ENCODE results near the gene CLCA2.

Gene CLCA2, protein sequence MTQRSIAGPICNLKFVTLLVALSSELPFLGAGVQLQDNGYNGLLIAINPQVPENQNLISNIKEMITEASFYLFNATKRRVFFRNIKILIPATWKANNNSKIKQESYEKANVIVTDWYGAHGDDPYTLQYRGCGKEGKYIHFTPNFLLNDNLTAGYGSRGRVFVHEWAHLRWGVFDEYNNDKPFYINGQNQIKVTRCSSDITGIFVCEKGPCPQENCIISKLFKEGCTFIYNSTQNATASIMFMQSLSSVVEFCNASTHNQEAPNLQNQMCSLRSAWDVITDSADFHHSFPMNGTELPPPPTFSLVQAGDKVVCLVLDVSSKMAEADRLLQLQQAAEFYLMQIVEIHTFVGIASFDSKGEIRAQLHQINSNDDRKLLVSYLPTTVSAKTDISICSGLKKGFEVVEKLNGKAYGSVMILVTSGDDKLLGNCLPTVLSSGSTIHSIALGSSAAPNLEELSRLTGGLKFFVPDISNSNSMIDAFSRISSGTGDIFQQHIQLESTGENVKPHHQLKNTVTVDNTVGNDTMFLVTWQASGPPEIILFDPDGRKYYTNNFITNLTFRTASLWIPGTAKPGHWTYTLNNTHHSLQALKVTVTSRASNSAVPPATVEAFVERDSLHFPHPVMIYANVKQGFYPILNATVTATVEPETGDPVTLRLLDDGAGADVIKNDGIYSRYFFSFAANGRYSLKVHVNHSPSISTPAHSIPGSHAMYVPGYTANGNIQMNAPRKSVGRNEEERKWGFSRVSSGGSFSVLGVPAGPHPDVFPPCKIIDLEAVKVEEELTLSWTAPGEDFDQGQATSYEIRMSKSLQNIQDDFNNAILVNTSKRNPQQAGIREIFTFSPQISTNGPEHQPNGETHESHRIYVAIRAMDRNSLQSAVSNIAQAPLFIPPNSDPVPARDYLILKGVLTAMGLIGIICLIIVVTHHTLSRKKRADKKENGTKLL

DNA sequence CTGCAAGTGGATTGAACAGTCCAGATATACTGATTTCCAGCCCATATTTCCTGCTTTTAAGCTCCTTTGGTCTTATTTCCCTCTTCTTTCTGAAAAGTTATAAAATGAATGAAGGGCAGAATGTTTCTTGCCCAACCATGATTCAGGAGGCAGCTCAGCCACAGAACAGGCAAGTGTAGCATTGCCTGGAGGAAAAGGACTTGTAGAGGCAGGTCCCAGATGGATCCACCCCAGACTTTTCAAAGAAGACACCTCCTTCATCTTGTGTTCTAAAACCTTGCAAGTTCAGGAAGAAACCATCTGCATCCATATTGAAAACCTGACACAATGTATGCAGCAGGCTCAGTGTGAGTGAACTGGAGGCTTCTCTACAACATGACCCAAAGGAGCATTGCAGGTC lies at the start of gene CLCA2:
TSS of gene CLCA2 (plus strand) at position 299 of the 400 bp plus-strand sequence. CDS start at position 376, 77 bp downstream.
- no peaks in the 10 kb centered on the region for H3K4me1 ChIP-seq (ENCODE audit: control insufficient read depth, insufficient read depth, low read length)
- no peak within 1 kb of the TSS for H3K27ac ChIP-seq (ENCODE audit: low read depth, low read length)
- H3K4me3 ChIP-seq (ENCODE audit: low read depth, low read length): no peak within 1 kb of the TSS
- no peaks in the 10 kb centered on the region for H3K27me3 ChIP-seq (ENCODE audit: control insufficient read depth, insufficient read depth, low read length)
- no peaks in the 10 kb centered on the region for H3K36me3 ChIP-seq (ENCODE audit: control insufficient read depth, insufficient read depth, low read length)
- H3K9me3 ChIP-seq (ENCODE audit: control insufficient read depth, insufficient read depth, low read depth, low read length): no peaks in the 10 kb centered on the region
- no peak within 1 kb of the TSS for H3K9ac ChIP-seq (ENCODE audit: low read length)

DNA sequence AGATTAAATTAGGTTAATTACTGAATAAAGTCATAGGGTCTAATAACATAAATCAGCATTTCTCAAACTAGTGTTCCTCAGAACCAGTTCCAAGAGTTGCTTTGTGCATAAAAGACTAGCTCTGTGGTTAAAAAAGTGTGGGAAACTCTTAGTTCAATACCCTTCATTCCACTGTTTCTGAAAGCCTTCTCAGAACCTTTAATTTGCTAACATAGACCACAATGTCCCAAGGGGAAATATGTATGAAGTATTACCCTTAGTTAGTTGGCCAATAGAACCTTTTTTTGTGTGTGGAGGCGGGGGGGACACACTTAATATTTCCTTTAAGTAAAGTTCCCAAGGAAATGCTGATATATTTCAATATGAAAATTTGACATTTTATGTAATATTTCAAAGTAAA lies 48.3 kb upstream of the CLCA2 start:
- H3K9me3 ChIP-seq (ENCODE audit: control insufficient read depth, insufficient read depth, low read depth, low read length): peaks cover 22% of the 10 kb centered on the region
- H3K27ac ChIP-seq (ENCODE audit: low read depth, low read length): no peak overlapping the region
- no peak overlapping the region for H3K9ac ChIP-seq (ENCODE audit: low read length)

DNA sequence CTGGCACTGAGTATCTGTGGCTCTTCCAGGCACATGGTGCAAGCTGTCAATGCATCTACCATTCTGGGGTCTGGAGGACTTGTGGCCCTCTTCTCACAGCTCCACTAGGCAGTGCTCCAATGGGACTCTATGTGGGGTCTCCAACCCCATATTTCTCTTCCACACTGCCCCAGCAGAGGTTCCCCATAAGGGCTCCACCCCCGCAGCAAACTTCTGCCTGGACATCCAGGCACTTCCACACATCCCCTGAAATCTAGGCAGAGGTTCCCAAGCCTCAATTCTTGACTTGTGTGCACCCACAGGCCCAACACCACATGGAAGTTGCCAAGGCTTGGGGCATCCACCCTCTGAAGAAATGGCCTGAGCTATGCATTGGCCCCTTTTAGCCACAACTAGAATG lies 46.6 kb upstream of the CLCA2 start:
- Histone ChIP-seq H3K27ac (ENCODE audit: low read depth, low read length) (no peak overlapping the region), H3K4me1 (ENCODE audit: control insufficient read depth, insufficient read depth, low read length) (no peaks in the 10 kb centered on the region), H3K36me3 (ENCODE audit: control insufficient read depth, insufficient read depth, low read length) (peaks cover 39% of the 10 kb centered on the region), H3K9me3 (ENCODE audit: control insufficient read depth, insufficient read depth, low read depth, low read length) (peaks cover 22% of the 10 kb centered on the region), H3K27me3 (ENCODE audit: control insufficient read depth, insufficient read depth, low read length) (no peaks in the 10 kb centered on the region), H3K4me3 (ENCODE audit: low read depth, low read length) (no peak overlapping the region), H3K9ac (ENCODE audit: low read length) (no peak overlapping the region)

More for the DNA sequence above, 48.3 kb upstream of the CLCA2 start:
- Histone ChIP-seq H3K4me3 (ENCODE audit: low read depth, low read length) (no peak overlapping the region), H3K36me3 (ENCODE audit: control insufficient read depth, insufficient read depth, low read length) (peaks cover 39% of the 10 kb centered on the region), H3K27me3 (ENCODE audit: control insufficient read depth, insufficient read depth, low read length) (no peaks in the 10 kb centered on the region), H3K4me1 (ENCODE audit: control insufficient read depth, insufficient read depth, low read length) (no peaks in the 10 kb centered on the region)

DNA sequence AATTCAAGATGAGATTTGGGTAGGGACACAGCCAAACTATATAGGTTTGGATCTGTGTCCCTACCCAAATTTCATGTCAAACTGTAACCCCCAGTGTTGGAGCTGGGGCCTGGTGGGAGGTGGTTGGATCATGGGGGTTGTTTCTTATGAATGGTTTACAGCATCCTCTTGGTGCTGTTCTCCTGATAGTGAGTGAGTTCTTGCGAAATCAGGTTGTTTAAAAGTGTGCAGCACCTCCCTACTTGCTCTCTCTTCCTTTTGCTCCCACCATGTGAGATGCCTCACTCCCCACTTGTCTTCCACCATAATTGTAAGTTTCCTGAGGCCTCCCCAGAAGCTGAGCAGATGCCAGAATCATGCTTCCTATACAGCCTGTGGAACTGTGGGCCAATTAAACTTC lies 45.2 kb upstream of the CLCA2 start:
- H3K9ac ChIP-seq (ENCODE audit: low read length): no peak overlapping the region
- H3K4me1 ChIP-seq (ENCODE audit: control insufficient read depth, insufficient read depth, low read length): no peaks in the 10 kb centered on the region
- peaks cover 22% of the 10 kb centered on the region for H3K9me3 ChIP-seq (ENCODE audit: control insufficient read depth, insufficient read depth, low read depth, low read length)
- no peak overlapping the region for H3K4me3 ChIP-seq (ENCODE audit: low read depth, low read length)
- peaks cover 37% of the 10 kb centered on the region for H3K36me3 ChIP-seq (ENCODE audit: control insufficient read depth, insufficient read depth, low read length)
- H3K27ac ChIP-seq (ENCODE audit: low read depth, low read length): no peak overlapping the region
- H3K27me3 ChIP-seq (ENCODE audit: control insufficient read depth, insufficient read depth, low read length): no peaks in the 10 kb centered on the region

DNA sequence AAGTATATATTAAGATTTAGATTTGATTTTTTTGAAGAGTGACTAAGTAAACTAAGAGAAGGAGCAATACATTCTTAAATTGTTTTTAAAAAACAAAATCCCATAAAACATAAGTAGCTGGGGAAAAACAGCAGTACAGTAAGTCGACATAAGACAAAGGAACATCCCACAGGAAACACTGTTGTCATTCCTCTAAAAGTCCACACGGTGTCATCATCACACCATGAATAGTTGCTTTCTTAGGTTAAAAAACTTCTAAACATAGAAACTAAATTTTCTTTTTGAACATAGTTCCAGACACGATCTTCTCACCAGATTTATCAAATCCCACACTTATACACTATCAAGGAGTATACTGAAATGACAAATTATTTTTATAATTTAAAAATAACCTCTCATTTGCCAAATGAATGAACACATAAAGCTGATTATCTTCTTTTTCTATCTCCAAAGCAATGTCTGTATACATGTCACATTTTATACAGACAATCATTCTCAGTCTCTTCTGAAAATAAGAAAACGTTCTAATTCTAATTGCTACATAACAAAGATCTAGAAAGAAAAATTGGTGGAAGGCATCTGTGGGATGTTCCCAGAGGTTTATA lies 43.6 kb upstream of the CLCA2 start:
- Histone ChIP-seq H3K9me3 (ENCODE audit: control insufficient read depth, insufficient read depth, low read depth, low read length) (peaks cover 22% of the 10 kb centered on the region), H3K27ac (ENCODE audit: low read depth, low read length) (no peak overlapping the region), H3K4me3 (ENCODE audit: low read depth, low read length) (no peak overlapping the region), H3K9ac (ENCODE audit: low read length) (no peak overlapping the region), H3K4me1 (ENCODE audit: control insufficient read depth, insufficient read depth, low read length) (no peaks in the 10 kb centered on the region), H3K36me3 (ENCODE audit: control insufficient read depth, insufficient read depth, low read length) (peaks cover 28% of the 10 kb centered on the region), H3K27me3 (ENCODE audit: control insufficient read depth, insufficient read depth, low read length) (no peaks in the 10 kb centered on the region)

DNA sequence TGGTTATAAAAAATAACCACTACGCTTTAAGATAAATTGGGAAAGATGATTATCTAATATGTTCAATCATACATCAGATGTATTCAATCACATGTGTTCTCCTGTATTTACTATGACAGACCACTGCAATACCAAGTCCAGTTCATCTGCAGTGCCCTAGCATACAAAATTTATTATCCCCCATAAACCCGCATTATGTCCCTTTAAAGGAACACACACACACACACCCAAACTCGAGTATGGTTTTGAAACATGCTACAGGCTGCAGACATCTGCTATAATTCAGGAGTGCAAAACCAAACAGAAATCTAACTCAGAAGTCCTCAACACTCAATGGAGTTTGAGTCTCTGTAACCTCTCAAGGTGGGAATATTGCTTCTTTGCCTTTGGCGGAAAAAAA lies 42.7 kb upstream of the CLCA2 start:
- no peak overlapping the region for H3K9ac ChIP-seq (ENCODE audit: low read length)
- H3K4me3 ChIP-seq (ENCODE audit: low read depth, low read length): no peak overlapping the region
- peaks cover 22% of the 10 kb centered on the region for H3K9me3 ChIP-seq (ENCODE audit: control insufficient read depth, insufficient read depth, low read depth, low read length)
- peaks cover 21% of the 10 kb centered on the region for H3K36me3 ChIP-seq (ENCODE audit: control insufficient read depth, insufficient read depth, low read length)
- H3K4me1 ChIP-seq (ENCODE audit: control insufficient read depth, insufficient read depth, low read length): no peaks in the 10 kb centered on the region
- H3K27ac ChIP-seq (ENCODE audit: low read depth, low read length): no peak overlapping the region
- H3K27me3 ChIP-seq (ENCODE audit: control insufficient read depth, insufficient read depth, low read length): no peaks in the 10 kb centered on the region

DNA sequence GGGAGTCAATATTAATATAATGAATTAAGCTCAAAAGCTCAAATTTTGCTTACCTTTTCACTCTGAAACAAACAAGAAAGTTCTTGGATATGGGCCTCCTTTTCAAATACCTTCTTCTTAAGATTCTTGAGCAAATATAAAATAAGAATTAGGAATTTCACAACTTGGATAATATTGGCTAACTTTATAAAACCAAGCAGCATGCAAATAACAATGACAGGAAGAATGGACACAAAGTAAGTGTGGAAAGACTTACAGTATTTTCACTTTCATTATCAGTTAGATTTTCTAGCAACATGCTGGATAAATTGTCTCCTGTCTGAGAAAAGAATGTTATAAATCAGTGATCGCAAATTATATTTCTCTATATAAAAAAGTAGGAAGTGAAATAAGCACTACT lies 41.1 kb upstream of the CLCA2 start:
- Histone ChIP-seq H3K36me3 (ENCODE audit: control insufficient read depth, insufficient read depth, low read length) (peaks cover 7% of the 10 kb centered on the region; the same call in 1 of the 2 replicates), H3K9me3 (ENCODE audit: control insufficient read depth, insufficient read depth, low read depth, low read length) (peaks cover 7% of the 10 kb centered on the region), H3K27me3 (ENCODE audit: control insufficient read depth, insufficient read depth, low read length) (no peaks in the 10 kb centered on the region), H3K4me3 (ENCODE audit: low read depth, low read length) (no peak overlapping the region), H3K27ac (ENCODE audit: low read depth, low read length) (no peak overlapping the region), H3K4me1 (ENCODE audit: control insufficient read depth, insufficient read depth, low read length) (no peaks in the 10 kb centered on the region), H3K9ac (ENCODE audit: low read length) (no peak overlapping the region)

DNA sequence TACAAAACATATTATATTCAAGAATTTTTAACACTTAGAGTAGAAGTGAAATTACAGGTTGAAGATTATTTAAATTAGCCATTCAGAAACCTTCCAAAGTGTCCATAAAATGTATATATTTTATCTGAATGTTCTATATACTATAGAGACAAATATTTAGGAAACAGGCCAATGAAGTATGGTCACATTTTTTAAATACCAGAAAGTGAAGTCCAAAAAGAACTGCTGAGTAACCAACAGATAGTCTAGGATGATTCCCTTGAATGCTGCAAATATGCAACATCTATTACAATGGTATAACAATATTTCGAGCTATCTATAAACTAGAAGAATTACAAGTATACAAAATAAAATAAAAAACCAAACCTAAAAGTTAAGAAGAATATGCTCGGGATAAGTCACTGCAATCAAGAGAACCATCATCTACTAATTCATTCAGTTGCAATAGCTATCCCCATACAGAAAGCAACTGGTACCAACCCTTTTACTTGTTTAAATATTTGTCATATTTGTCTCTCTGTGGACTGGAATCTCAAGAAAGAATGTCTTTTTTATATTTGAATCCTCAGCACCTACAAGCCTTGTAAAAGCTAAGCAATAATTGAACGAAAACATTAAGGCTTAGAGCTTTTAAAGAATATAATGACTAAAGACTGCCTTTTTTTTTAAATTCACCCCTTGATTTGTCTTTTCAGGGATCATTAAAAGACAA lies 35.9 kb upstream of the CLCA2 start:
- no peak overlapping the region for H3K4me3 ChIP-seq (ENCODE audit: low read depth, low read length)
- H3K36me3 ChIP-seq (ENCODE audit: control insufficient read depth, insufficient read depth, low read length): no peaks in the 10 kb centered on the region
- H3K27me3 ChIP-seq (ENCODE audit: control insufficient read depth, insufficient read depth, low read length): no peaks in the 10 kb centered on the region
- H3K9ac ChIP-seq (ENCODE audit: low read length): no peak overlapping the region
- H3K9me3 ChIP-seq (ENCODE audit: control insufficient read depth, insufficient read depth, low read depth, low read length): peaks cover 2% of the 10 kb centered on the region; the same call in 1 of the 2 replicates
- H3K27ac ChIP-seq (ENCODE audit: low read depth, low read length): no peak overlapping the region
- no peaks in the 10 kb centered on the region for H3K4me1 ChIP-seq (ENCODE audit: control insufficient read depth, insufficient read depth, low read length)

DNA sequence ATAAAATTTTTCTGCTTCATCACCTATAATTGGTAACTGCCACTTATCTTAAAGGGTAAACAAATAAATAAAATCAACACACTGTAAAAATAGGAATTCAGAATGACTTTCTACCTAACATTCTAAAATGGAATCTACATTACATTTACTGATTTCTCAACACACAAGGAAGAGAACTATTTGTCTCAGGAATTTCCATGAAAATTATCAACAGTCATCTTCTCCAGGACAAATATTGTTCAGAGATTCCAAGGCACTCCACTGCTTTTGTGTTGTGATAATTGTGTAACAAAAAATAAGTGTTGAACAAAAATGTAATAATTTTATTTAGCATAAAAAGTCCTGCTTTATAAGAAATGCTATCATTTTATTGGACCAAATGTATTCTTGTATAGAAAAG lies 35.2 kb upstream of the CLCA2 start:
- H3K27ac ChIP-seq (ENCODE audit: low read depth, low read length): no peak overlapping the region
- H3K27me3 ChIP-seq (ENCODE audit: control insufficient read depth, insufficient read depth, low read length): no peaks in the 10 kb centered on the region
- no peak overlapping the region for H3K4me3 ChIP-seq (ENCODE audit: low read depth, low read length)
- H3K36me3 ChIP-seq (ENCODE audit: control insufficient read depth, insufficient read depth, low read length): no peaks in the 10 kb centered on the region
- peaks cover 2% of the 10 kb centered on the region; the same call in 1 of the 2 replicates for H3K9me3 ChIP-seq (ENCODE audit: control insufficient read depth, insufficient read depth, low read depth, low read length)
- H3K9ac ChIP-seq (ENCODE audit: low read length): no peak overlapping the region
- H3K4me1 ChIP-seq (ENCODE audit: control insufficient read depth, insufficient read depth, low read length): no peaks in the 10 kb centered on the region

DNA sequence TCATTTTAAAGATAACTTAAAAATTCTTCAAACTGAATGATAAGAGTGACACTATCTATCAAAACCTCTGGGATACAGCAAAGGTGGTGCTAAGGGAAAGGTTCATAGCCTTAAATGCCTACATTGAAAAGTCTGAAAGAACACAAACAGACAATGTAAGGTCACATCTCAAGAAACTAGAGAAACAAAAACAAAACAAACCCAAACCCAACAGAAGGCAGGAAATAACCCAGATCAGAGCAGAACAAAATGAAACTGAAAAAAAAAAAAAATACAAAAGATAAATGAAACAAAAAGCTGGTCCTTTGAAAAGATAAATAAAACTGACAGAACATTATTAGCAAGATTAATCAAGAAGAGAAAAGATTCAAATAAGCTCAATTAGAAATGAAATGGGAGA lies 34.7 kb upstream of the CLCA2 start:
- no peaks in the 10 kb centered on the region for H3K36me3 ChIP-seq (ENCODE audit: control insufficient read depth, insufficient read depth, low read length)
- no peak overlapping the region for H3K27ac ChIP-seq (ENCODE audit: low read depth, low read length)
- H3K4me1 ChIP-seq (ENCODE audit: control insufficient read depth, insufficient read depth, low read length): no peaks in the 10 kb centered on the region
- H3K27me3 ChIP-seq (ENCODE audit: control insufficient read depth, insufficient read depth, low read length): no peaks in the 10 kb centered on the region
- peaks cover 2% of the 10 kb centered on the region; the same call in 1 of the 2 replicates for H3K9me3 ChIP-seq (ENCODE audit: control insufficient read depth, insufficient read depth, low read depth, low read length)
- H3K4me3 ChIP-seq (ENCODE audit: low read depth, low read length): no peak overlapping the region
- H3K9ac ChIP-seq (ENCODE audit: low read length): no peak overlapping the region
